ENCODE data around the gene SLC41A3. TPM values are rescaled to one million over a fixed set of nuclear protein-coding genes. Genes with fewer than 3 reads are reported as not detected.
A peak's percentile ranks its signal among the peaks of the same experiment; 100 is the strongest.
"Not testable (repeated sequence)": the region's sequence is repeated elsewhere in the genome, so short reads cannot be mapped to it uniquely, and the experiment has no call there.

SLC41A3 gene
- total RNA-seq, 1 experiment from 2014 or later, result 67.5 TPM

DNA sequence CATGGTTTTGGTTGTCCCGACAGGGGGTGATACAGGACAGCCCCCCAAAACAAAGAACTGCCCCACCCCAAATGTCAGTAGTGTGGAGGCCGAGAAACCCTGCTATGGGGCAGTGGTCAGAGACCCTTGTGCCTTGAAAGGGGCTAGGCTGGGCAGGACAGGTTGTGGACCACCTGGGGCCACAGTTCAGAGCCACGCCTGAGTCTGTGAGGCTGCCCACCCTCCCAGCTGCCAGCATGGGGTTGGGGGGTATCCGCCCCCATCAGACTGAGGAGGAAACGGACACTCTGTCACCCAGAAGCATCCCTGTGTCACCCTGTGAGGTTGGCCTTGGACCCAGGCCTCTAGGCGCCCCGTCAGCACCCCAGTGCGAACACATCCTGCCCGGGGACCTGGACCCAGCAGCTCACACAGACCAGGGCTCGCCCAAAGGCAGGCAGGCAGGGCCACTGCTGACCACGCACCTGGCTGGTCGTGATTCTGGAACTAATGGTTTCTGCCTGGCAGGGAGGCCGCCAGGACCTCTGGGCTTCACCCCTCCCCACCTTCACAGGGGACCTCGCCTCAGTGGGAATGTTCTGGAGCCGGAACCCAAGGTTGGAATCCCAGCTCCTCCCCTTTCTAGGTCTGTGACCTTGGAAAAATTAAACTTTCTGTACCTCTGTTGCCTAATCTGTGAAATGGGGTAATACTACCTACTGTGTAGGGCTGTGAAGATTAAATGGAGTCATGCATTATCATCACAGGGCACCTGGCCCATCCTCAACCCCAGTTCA, 1.4 kb downstream of the SLC41A3 start:
- no peak for DNase-seq (ENCODE audit: low read depth)

DNA sequence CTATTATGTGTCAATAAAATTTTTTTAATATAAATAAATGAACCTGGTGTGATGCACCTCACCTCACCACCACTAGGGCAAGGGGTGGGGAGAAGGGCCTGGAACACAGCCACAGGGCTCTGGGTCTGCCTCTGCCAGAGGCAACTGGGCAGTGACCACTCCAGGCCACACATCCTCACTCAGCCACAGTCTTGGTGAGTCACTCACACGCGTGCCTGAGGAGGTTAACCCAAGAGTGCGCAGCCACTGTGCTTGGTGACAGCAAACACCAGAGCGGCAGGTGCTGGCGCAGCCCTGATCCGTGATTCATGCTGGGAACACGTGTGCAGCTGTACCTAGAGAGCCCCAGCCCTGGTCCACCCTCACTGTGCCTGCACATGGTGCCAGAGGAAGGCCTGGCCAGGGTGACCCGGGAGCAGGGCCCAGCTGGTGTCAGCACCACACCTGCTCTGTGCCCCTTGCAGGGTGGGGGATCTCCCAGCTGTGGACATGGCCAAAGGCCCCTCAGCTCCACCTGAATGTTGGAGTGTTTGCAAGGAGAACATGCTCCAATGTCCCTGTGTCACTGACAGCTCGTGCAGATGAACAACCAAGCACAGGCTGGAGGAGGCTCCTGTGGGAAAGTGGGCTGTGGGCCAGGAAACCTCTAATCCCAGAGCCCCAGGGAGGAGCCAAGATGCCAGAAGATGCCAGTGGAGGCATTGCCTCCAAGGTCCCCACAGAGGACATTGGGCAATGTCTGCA, 2.1 kb downstream of the SLC41A3 start:
- peak; percentile 99 for DNase-seq (ENCODE audit: low read depth)

DNA sequence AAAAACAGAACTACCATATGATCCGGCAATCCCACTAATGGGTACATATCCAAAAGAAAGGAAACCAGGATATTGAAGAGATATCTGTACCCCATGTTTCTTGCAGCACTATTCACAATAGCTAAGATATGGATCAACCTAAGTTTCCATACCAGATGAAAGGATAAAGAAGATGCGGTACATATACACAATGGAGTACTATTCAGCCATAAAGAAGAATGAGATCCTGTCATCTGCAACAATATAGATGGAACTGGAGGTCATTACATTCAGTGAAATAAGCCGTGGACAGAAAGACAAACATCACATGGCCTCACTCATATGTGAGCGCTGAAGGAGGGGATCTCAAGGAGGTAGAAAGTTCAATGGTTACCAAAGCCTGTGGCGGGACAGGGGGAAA, 3.0 kb downstream of the SLC41A3 start:
- DNase-seq (ENCODE audit: low read depth), result no peak

DNA sequence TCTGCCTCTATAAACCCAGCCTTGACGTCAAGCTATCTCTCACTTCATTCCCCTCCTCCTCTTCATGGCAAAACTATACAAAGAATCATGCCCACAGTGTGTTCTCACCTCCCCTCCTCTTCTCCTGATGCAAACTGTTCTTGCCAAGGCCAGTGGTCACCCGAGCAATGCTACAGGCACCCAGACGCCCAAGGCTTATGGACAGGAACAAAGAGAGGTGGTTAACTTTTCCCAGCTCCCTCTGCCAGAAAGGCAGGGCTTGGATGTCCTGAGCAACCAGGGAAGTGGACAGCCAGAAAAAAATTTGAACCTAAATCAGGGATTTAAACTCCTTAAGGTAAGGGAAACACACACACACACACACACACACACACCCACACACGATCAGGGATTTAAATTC, 5.1 kb downstream of the SLC41A3 start:
- DNase-seq (ENCODE audit: low read depth), result no peak

DNA sequence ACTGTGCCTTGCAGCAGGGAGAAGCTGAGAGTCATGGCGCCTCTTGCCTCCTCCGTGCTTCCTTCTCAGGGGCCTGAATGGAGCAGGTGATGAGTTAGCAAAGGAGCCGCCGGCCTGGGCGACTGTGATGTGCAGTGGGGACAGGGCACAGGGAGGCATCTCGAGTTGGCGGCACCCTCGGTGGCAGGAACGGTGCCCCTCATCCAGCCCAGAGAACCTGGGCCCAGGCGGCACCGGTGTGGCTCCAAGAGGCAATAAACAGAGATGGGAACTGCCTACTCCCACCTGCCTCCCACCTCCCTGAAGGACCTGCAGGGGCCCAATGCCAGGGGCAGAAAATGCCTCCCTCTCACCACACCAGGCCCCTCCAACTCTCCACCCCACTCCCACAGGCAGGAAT, 6.2 kb downstream of the SLC41A3 start:
- DNase-seq (ENCODE audit: low read depth), result no peak

DNA sequence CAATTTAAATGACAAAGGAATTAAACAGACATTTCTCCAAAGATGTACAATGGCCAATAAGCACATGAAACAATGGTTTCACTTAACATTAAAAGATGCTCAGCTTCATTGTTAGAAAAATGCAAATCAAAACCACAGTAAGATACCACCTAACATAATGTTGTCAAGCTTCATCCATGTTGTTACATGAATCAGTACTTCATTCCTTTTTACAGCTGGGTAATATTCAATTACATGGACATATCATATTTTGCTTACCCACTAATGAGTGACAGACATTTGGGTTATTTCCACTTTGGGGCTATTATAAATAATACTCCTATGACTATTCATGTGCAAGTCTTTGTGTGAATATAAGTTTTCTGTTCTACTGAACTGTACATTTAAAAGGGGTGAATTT, 7.8 kb downstream of the SLC41A3 start:
- no peak for DNase-seq (ENCODE audit: low read depth)

DNA sequence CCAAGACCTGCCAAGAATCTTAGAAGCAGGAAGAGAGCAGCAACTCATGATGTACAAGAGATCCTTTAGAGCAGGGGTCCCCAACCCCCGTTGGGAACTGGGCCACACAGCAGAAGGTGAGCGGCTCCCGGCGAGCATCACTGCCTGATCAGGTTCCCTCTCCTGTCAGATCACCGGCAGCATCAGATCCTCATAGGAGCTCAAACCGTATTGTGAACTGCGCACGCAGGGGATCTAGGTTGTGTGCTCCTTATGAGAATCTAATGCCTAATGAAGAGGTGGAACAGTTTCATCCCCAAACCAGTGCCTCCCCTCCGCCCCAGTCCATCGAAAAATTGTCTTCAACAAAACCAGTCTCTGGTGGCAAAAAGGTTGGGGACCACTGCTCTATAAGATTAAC, 13.8 kb downstream of the SLC41A3 start:
- no peak for DNase-seq (ENCODE audit: low read depth)

DNA sequence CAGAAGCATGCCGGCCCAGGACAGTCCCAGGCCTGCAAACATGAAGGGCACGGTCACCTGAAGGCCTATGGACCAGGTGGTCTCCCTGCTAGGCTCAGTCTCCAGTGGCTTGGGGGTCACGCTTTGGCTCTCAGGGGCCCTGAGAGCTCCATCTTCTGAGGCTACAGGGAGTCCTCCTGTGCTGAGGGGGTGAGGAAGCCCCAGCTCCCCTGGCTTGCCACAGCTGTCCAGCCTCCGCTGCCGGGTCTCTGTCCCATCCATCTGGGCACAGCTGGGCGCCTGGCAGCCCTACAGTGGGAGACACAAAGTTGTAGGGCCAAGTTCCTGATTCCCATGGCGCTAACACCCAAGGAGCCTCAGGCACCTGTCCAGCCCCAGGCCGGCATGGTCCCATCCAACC, 16.0 kb downstream of the SLC41A3 start:
- DNase-seq (ENCODE audit: low read depth), result no peak

DNA sequence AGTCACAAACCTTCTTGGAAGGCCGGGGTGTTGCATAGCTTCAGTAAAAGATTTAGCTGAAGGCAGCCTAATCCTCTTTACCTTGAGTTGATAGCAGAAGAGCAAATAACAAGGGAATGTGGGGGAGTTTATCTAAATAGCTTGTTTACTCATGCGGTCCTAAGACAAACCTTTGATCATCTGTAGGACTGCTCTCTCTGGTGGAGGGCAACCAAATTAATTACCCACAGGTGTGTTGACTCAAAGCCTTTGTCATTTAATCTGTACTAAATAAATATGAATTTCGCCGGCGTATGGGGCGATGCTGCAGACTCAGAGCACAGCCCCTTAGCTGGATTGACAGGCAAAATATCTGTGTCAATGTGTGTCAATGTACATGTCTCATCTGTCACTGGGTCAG, 17.2 kb downstream of the SLC41A3 start:
- DNase-seq (ENCODE audit: low read depth), result not testable (repeated sequence)

DNA sequence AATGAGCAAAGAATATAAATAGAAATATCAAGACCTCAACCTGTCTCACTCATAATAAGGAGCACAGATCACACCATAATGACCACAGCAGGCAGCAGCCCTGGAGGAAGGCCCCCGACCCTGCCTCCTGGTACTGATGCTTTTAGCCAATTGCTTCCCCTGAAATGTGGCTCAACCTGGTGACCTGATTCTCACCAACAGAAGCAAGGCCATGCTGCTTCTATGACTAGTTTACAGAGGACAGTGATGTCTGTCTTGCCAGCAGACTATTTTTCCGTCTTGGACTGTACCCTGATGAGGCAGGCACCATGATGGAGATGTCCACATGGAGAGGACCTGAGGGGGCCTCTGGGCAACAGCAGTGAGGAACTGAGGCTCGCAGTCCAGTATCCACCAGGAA, 18.0 kb downstream of the SLC41A3 start:
- no peak for DNase-seq (ENCODE audit: low read depth)

DNA sequence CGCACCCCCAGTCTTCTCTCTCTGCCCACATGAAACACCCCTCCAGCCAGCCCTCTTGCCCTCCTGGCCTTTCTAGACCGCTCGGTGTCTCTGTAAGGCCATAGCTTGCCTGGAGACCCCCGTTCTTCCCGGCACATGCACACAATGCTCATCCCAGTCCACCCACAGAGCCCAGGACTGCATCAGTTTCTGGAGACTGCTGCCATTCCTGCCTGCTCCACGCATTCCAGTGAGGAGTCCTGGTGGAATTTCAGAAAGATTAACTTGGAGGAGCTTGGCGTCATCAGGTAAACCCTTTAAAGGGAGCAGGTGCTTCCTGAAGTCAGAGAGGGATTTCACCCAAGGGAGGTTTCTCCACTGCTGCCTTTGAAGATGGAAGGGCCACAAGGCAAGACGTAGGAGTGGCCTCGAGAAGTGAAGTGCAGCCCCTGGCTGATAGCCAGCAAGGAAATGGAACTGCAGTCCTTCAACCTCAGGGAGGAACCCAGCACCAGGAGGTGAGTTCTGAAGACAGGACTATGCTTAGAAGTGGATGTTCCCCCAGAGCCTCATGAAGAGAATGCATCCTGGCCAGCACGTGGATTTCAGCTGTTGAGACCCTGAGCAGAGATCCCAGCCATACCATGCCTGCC, 19.2 kb downstream of the SLC41A3 start:
- no peak for DNase-seq (ENCODE audit: low read depth)

DNA sequence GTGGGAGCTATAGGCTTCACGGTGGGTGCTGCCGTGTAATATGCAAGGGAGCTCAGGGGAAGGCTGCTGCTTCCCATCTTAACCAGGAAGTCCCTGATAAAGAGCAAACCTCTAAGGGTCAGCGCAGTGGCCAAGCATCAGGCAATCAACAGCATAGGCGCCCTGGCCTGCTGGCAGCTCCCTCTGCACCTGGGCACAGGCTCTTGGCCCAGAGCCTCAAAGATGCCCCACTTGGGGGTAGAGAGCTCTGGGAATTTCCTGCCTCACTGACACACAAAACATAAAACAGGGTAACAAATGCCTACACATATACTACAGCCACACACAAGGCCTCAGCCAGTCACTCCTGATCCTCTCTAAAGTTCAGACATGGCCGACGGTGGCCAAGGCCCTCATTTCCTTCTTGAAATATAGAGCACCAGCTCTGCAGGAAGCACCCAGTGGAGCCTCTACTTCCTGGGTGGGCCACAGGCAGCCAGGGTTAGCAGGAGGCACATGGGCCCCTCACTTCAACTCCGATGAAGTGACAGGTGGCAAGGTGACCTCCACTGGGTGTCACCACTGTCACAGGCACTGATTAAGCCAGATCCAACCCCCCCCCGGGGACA, 20.5 kb downstream of the SLC41A3 start:
- DNase-seq (ENCODE audit: low read depth), result no peak

DNA sequence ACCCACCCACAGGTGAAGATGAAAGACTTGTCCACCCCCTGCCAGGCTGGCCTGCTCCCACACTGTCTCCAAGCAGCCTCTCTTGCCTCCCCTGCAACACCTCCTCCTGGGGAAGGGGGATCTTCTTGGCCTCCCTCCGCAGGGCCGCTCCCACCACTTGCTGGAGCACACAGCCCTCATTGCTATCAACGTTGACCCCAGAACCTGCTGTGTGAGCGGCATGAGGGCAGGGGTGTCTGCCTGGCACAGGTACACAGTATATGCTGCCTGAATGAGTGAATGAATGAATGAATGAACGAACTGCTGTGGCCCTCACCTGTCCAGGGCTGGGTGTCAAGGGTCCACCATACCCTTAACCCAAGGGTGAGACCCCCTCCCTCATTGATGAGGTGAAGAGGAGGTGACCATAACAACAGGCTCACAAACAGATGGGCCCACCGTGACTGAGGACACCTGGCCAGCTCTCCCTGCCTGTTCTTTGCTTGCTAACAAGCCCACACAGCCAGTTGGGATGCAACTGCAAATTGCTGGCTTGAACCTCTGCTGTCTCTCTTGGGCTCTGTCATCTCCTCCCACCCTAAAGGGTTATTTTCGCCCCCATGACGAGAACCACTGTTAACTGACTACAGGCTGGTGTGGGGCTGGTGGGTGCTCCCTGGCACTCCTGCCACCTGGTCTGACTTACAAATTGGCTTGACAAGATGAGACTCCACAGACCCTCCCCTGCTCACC, 22.5 kb downstream of the SLC41A3 start:
- DNase-seq (ENCODE audit: low read depth), result no peak

DNA sequence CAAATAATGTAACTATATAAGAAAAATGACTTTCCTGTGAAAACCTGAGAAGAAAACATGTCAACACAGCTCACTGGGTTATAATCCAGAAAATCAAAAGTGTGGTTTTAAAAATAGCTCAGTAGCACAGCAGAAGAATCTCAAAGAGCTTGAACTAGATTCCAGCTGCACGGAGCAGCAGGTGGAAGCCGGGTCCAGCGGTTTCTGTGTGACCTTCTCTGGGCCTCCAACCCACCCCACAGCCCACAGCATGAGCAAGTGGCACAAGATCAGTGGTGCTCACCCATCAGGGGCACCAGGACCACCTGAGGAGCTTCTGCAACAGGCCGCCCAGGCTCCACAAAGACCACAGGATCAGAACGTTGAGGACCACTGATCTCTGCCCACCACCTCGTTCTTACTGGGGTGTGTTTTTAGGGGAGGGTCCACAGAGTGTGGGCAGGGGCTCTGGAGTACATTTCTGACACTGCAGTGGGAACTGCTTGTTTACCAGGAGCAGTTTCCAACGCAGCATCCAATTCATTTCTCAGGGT, 23.2 kb downstream of the SLC41A3 start:
- DNase-seq (ENCODE audit: low read depth), result no peak

DNA sequence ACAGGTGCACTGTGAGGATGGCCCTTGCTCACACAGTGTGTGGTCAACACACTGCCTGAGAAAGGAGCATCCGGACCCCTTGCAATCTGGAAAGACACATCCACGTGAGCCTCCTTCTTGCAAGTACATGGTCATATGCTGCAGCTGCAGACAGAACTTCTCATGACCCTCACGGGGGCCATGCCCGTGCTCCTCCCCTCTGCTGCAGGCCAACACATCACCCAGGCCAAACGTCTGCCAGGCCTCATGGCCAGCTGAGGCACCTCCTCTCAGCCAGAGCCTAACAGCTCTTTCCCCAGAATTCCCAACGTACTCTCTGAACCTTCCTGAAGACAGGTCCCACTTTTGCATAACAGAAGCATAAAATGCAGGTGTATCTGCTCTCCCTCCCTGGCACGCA, 25.3 kb downstream of the SLC41A3 start:
- DNase-seq (ENCODE audit: low read depth), result no peak

DNA sequence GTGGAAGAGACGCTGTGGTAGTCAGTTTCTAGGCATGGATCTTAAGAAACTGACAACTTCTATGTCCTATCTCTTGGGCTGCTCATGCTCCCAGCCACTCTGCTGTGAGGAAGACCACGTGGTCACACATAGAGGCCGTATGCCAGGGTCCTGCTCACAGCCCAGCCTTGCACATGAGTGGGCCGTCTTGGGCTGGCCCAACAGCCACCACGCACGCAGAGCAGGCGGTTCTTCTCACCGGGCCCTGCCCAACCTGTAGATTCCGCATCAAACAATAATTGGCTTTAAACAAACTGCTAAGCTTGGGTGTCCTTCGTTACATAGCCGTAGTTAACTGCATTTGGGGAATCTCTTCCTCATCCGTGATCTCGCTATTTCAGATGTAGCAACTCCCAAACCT, 26.0 kb downstream of the SLC41A3 start:
- DNase-seq (ENCODE audit: low read depth), result no peak

DNA sequence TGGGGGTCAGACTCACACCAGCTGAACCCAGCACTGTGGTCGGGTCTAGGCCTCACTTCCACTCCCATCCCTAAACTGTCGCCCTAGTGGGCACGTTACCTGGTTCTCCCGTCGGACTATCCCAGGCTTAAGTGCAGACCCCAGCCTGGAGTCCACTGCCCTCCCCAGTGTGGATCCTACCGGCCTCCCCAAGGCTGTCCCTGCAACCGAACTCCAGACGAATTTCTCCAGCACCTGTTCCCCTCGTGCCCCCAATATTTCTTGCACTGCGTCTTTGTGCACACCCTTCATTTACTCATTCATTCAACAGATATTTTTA, 26.5 kb downstream of the SLC41A3 start:
- DNase-seq (ENCODE audit: low read depth), result no peak

DNA sequence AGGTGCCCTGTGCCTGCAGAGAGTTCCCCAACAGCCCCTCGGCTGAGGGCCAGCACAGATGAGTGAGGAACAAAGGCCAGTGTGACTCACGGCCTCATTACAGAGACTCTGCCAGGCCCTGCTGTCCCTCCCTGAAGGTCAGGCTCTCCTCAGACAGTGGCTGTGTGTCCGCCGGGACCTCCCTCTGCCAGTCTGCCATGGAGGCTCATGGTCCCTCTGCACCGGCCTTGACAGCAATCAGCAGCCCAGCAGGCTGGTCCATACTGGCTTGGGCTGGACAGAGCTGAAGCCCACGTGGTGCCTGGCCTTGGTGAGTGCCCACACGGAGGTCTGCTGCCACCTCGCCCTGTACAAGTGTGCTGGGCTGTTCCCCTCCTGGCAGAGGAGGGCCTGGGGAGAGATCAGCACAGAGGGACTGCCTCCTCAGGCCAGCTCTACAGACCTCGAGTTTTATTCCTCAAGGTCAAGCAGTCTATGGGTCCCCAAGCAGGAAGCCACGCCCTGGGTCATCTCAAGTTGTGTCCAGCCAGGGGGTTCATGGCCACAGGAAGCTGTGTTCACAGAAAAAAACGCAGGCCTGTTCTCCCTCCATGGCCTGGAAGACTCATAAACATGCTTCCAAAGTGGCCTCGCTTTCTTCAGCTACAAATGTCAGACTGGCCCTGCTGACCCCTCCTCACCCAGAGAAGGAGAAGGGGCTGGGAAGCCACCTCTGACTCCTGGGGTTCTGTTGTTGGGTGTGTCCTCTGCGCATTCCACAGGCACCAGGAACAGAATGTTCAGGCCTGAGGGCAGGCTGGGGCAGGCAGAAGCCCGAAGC, 27.0 kb downstream of the SLC41A3 start:
- peak; percentile 92 for DNase-seq (ENCODE audit: low read depth)

DNA sequence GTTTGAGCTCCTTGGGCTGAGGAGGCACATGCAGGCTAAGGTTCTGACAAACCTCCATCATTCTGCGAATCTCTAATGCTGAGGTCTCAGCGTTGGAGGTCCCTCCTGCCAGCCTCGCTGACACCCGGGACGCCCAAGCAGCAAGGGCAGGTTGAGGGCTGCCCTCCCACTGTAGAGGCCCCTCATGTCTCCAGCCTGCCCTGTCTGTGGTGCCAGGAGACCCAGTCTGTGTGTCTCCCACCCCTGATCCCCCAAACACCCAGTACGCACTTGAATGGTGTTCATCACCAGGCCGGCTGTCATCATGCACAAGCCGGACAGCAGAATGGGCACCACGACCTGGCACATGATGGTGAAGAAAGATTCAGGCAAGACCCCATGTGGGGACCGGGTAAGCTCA, 27.8 kb downstream of the SLC41A3 start:
- no peak for DNase-seq (ENCODE audit: low read depth)

DNA sequence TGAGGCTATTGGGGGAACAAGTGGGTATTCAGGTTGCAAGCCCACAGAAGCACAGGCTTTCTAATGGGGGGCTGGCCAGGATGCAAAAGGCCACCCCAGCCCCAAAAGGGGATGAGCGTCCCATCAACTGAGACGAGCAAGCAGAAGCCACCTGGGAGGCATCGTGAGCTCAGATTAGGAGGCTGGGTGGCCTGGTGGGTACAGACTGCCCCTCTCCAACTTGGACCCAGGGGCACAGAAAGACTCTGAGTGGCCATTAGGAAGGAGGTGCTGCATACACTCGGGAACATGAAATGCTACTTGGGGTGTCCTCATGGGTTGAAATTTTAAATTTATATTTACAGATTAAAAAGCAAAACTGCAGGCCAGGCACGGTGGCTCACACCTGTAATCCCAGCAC, 29.1 kb downstream of the SLC41A3 start:
- DNase-seq (ENCODE audit: low read depth), result no peak
